ENCODE data around the gene SEMA4D. TPM values are rescaled to one million over a fixed set of nuclear protein-coding genes. Genes with fewer than 3 reads are reported as not detected.

Gene SEMA4D, protein sequence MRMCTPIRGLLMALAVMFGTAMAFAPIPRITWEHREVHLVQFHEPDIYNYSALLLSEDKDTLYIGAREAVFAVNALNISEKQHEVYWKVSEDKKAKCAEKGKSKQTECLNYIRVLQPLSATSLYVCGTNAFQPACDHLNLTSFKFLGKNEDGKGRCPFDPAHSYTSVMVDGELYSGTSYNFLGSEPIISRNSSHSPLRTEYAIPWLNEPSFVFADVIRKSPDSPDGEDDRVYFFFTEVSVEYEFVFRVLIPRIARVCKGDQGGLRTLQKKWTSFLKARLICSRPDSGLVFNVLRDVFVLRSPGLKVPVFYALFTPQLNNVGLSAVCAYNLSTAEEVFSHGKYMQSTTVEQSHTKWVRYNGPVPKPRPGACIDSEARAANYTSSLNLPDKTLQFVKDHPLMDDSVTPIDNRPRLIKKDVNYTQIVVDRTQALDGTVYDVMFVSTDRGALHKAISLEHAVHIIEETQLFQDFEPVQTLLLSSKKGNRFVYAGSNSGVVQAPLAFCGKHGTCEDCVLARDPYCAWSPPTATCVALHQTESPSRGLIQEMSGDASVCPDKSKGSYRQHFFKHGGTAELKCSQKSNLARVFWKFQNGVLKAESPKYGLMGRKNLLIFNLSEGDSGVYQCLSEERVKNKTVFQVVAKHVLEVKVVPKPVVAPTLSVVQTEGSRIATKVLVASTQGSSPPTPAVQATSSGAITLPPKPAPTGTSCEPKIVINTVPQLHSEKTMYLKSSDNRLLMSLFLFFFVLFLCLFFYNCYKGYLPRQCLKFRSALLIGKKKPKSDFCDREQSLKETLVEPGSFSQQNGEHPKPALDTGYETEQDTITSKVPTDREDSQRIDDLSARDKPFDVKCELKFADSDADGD
- 10 to 100 TPM in 3 of 4 donors, 1 to 10 TPM in 1; 7.9 to 14.1 (median 10.6) TPM for total RNA-seq

DNA sequence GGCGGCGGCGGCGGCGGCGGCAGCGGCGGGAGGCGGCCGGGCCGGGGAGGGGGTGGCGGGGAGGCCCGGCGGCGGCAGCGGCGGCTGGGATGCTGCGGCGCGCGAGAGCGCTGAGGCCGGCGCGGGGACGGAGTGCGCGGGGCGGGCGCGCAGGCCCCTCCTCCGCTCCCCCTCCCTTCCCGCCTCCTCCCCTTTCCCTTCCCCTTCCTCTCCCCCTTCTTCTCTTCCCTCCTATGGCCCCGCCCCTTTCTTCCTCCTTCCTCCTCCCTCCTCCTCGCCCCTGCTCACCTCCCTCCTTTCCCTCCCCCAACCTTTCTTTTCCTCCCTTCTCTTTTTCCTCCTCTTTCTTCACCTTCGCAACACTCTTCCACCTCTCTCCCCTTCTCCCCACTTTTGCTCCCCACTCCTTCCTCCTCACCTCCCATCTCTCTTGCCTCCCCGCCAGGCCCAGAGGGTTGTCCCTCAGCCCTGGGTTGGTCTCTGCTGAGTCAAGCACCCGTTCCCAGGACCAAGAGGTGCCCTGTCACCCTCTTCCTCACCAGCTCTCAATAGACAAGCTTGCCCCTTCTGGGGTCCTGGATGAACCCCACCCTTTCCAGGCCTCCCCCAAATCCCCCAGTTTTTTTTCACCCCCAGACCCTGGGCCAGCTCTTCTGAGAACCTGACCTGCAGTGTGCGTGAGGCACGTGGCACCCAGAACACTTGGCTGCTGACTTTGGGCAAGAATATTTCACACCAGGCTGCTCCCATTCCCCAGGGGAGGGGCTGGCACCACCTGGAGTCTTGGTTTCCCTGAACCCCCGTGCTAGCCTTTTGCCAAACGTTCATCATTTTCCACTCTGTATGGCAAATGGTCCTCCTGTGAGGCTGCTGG, at the start of gene SEMA4D:
Gene SEMA4D (minus strand): TSS at position 136 of the 874 bp plus-strand sequence. CDS start 92,657 bp downstream, outside the sequence.
- intact Hi-C loops (cut with DNase I), result loop anchor here (10.0 kb wide), 1 partner anchor 53 kb away; no protein-coding TSS in a partner anchor
- Histone ChIP-seq H3K36me3 (no peaks in the 10 kb centered on the region), H3K4me1 (peaks cover 5 to 25% (median 22%) of the 10 kb centered on the region in 4 donors), H3K4me3 (peak within 1 kb of the TSS; percentile 76 to 89 (median 84)), H3K27me3 (no peaks in the 10 kb centered on the region), H3K9me3 (no peaks in the 10 kb centered on the region), H3K27ac (replicated peaks in 1 of 4) (peak within 1 kb of the TSS; percentile 13 to 60 (median 60))
- TF ChIP-seq EP300 (IDR thresholded peaks at IDR 0.05) (no peak), POLR2AphosphoS5 (IDR thresholded peaks at IDR 0.05) (no peak), POLR2A (IDR thresholded peaks at IDR 0.05; ENCODE audit: low read depth) (no peak)
- TF ChIP-seq, protein P1, sequence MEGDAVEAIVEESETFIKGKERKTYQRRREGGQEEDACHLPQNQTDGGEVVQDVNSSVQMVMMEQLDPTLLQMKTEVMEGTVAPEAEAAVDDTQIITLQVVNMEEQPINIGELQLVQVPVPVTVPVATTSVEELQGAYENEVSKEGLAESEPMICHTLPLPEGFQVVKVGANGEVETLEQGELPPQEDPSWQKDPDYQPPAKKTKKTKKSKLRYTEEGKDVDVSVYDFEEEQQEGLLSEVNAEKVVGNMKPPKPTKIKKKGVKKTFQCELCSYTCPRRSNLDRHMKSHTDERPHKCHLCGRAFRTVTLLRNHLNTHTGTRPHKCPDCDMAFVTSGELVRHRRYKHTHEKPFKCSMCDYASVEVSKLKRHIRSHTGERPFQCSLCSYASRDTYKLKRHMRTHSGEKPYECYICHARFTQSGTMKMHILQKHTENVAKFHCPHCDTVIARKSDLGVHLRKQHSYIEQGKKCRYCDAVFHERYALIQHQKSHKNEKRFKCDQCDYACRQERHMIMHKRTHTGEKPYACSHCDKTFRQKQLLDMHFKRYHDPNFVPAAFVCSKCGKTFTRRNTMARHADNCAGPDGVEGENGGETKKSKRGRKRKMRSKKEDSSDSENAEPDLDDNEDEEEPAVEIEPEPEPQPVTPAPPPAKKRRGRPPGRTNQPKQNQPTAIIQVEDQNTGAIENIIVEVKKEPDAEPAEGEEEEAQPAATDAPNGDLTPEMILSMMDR (IDR thresholded peaks at IDR 0.05), result no peak
- WGBS, result 15% methylated on average over 29 of the region's 42 CpGs
- no peak for DNase-seq (ENCODE audit: extremely low spot score)

DNA sequence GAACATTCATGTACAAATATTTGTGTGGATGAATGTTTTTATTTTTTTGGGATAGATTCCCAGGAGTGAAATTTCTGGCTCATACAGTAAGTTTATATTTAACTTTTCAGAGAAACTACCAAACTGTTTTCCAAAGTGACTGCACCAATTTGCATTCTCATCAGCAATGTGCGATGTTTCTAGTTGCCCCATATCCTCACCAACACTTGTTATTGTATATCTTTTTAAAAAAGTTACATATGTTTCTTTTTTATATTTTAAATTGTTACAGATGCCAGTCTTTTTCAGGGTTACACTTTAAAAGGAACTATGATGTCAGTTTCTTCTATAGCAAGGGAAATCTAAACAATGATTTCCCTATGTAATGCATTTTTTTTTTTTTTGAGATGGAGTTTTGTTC, 49.1 kb upstream of the SEMA4D start:
- TF ChIP-seq POLR2AphosphoS5 (IDR thresholded peaks at IDR 0.05), result no peak
- no peak for TF ChIP-seq EP300 (IDR thresholded peaks at IDR 0.05)
- TF ChIP-seq, protein P1 (IDR thresholded peaks at IDR 0.05), result no peak
- no peak for TF ChIP-seq POLR2A (IDR thresholded peaks at IDR 0.05; ENCODE audit: low read depth)
- Histone ChIP-seq H3K4me1 (no peaks in the 10 kb centered on the region), H3K9me3 (peaks cover 0 to 13% (median 10%) of the 10 kb centered on the region in 4 donors), H3K36me3 (no peaks in the 10 kb centered on the region), H3K27me3 (peaks cover 0 to 1% (median 0%) of the 10 kb centered on the region in 4 donors), H3K4me3 (no peak overlapping the region), H3K27ac (replicated peaks in 1 of 4) (no peak overlapping the region)
- 100% methylated on average over 1 of the region's 1 CpG for whole genome bisulfite sequencing
- intact Hi-C loops (cut with DNase I), result loop anchor here (10.0 kb wide), 1 partner anchor 152 kb away; no protein-coding TSS in a partner anchor
- DNase-seq (ENCODE audit: extremely low spot score), result no peak

DNA sequence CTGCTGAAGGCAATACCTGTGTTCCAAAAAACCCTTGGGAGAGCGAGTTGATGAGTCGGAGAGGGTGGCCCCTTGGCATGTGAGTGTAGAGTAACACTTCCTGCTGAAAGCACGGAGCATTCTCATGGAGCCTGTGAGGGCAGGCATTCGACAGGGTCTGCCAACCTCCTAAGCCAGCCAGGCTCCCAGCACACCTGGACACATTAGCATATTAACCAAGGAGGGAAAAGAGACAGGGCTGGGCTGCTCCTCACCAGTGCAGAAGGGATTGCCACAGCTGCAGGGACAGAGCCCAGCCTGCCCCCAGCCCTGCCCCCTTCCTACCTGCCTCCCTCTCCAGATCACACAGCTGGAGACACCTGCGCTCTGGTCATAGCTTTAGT, 46.4 kb upstream of the SEMA4D start:
- no peak for DNase-seq (ENCODE audit: extremely low spot score)
- WGBS, result 78% methylated on average over 4 of the region's 5 CpGs
- Histone ChIP-seq H3K36me3 (no peaks in the 10 kb centered on the region), H3K27ac (replicated peaks in 1 of 4) (no peak overlapping the region), H3K4me3 (no peak overlapping the region), H3K4me1 (no peaks in the 10 kb centered on the region), H3K9me3 (peaks cover 0 to 13% (median 10%) of the 10 kb centered on the region in 4 donors), H3K27me3 (peaks cover 0 to 5% (median 0%) of the 10 kb centered on the region in 4 donors)
- TF ChIP-seq POLR2AphosphoS5 (IDR thresholded peaks at IDR 0.05), result no peak
- TF ChIP-seq, protein P1 (IDR thresholded peaks at IDR 0.05), result no peak
- no peak for TF ChIP-seq EP300 (IDR thresholded peaks at IDR 0.05)
- no peak for TF ChIP-seq POLR2A (IDR thresholded peaks at IDR 0.05; ENCODE audit: low read depth)
- intact Hi-C loops (cut with DNase I), result loop anchor here (10.0 kb wide), 1 partner anchor 149 kb away; no protein-coding TSS in a partner anchor

DNA sequence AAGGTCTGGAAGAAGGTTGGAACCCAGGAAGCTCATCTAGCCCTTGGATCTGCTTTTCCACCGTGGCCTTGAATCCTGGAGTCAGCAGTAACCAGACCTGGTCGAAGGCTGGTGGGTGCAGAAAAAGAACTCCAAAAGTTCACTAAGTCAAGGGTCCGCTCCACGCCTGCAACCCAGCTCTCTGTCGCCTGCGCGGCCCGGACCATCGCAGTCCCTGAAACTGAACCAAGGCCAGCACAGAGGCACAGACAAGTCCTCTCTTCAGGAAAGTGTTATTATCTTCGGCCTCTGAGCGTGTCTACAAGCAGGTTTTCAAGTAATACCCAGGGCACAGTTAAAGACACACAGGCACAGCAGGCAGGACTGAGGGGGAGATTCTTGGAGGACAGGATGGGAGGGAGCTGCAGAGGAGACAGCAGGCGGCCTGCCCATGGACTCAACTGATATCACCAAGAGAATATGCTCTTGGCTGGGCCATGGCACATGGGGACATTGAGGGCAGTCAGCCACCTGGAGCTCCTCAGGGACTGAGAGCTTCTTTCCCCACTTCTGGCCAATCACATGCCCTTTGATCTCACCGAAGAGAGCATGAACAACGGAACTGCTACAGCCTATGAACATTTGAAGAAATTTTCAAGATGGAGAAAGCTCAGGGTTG, 45.8 kb upstream of the SEMA4D start:
- intact Hi-C loops (cut with DNase I), result loop anchor here (10.0 kb wide), 1 partner anchor 149 kb away; no protein-coding TSS in a partner anchor
- Histone ChIP-seq H3K4me3 (no peak overlapping the region), H3K36me3 (no peaks in the 10 kb centered on the region), H3K27ac (replicated peaks in 1 of 4) (no peak overlapping the region), H3K27me3 (peaks cover 0 to 5% (median 0%) of the 10 kb centered on the region in 4 donors), H3K4me1 (no peaks in the 10 kb centered on the region), H3K9me3 (peaks cover 0 to 13% (median 10%) of the 10 kb centered on the region in 4 donors)
- WGBS, result 89% methylated on average over 10 of the region's 14 CpGs
- DNase-seq (ENCODE audit: extremely low spot score), result no peak
- TF ChIP-seq, protein P1 (IDR thresholded peaks at IDR 0.05), result no peak
- TF ChIP-seq POLR2AphosphoS5 (IDR thresholded peaks at IDR 0.05) (no peak), POLR2A (IDR thresholded peaks at IDR 0.05; ENCODE audit: low read depth) (no peak), EP300 (IDR thresholded peaks at IDR 0.05) (no peak)
